CD14-positive monocyte (primary cell): ENCODE results near the gene NUDT9. TPM values are rescaled to one million over a fixed set of nuclear protein-coding genes. Genes with fewer than 3 reads are reported as not detected.
"Not testable (repeated sequence)": the region's sequence is repeated elsewhere in the genome, so short reads cannot be mapped to it uniquely, and the experiment has no call there.

Experiments
- DNase-seq, 3 donors: peaks; one replicate each; pipeline ENCODE4 v3.0.0-alpha.2; 2011 to 2022
- H2AFZ ChIP-seq: 2 replicates; pipeline ENCODE4 v1.6.0; 2012; ENCODE audit warnings: mild to moderate bottlenecking, low read depth, low read length, inconsistent platforms; ENCODE audit not compliant: insufficient read depth, poor library complexity, severe bottlenecking
- H3K27ac ChIP-seq, 2 donors: 1 replicate in 1 of 2; 2 replicates in 1 of 2; pipeline ENCODE4 v1.5.1; 2012 to 2013; ENCODE audit warnings: low read length in 2 of 2, control low read depth in 1 of 2, inconsistent platforms in 1 of 2, low read depth in 1 of 2, mild to moderate bottlenecking in 1 of 2
- H3K27me3 ChIP-seq, 2 donors: one replicate each; pipeline versions ENCODE4 v1.6.0 to v1.6.1; 2011 to 2013; ENCODE audit warnings: low read length in 2 of 2; ENCODE audit not compliant: control insufficient read depth in 2 of 2, insufficient read depth in 2 of 2
- H3K36me3 ChIP-seq, 2 donors: replicated peaks in 1 of 2; 1 replicate in 1 of 2; 2 replicates in 1 of 2; pipeline versions ENCODE4 v1.5.1 to v1.6.1; 2012 to 2013; ENCODE audit warnings: low read length in 2 of 2, control low read depth in 1 of 2, inconsistent platforms in 1 of 2, mild to moderate bottlenecking in 1 of 2; ENCODE audit not compliant: insufficient read depth in 2 of 2, control insufficient read depth in 1 of 2
- H3K4me1 ChIP-seq, 2 donors: 1 replicate in 1 of 2; 2 replicates in 1 of 2; pipeline versions ENCODE4 v1.5.1 to v1.6.1; 2012 to 2013; ENCODE audit warnings: low read length in 2 of 2, control low read depth in 1 of 2, inconsistent platforms in 1 of 2, mild to moderate bottlenecking in 1 of 2, moderate library complexity in 1 of 2; ENCODE audit not compliant: insufficient read depth in 2 of 2, control insufficient read depth in 1 of 2
- H3K4me2 ChIP-seq: replicated peaks from 2 replicates; pipeline ENCODE3; 2012; ENCODE audit warnings: low read length, moderate library complexity, mild to moderate bottlenecking; ENCODE audit not compliant: poor library complexity, severe bottlenecking; ENCODE audit errors: extremely low read depth
- H3K4me3 ChIP-seq, 3 experiments: fragments of 200-600 bp in 1 of 3; sonication (generic) in 1 of 3; replicated peaks in 1 of 3; 1 replicate in 2 of 3; 2 replicates in 1 of 3; pipeline ENCODE4 v1.5.1; 2011 to 2013; ENCODE audit warnings: low read length in 3 of 3, mild to moderate bottlenecking in 3 of 3, control low read depth in 2 of 3, low read depth in 2 of 3, inconsistent platforms in 1 of 3, moderate library complexity in 1 of 3
- H3K79me2 ChIP-seq: 2 replicates; pipeline ENCODE4 v1.6.0; 2012; ENCODE audit warnings: mild to moderate bottlenecking, control low read depth, inconsistent platforms, low read length, moderate library complexity; ENCODE audit not compliant: insufficient read depth
- H3K9ac ChIP-seq: 2 replicates; pipeline ENCODE4 v1.6.0; 2017; ENCODE audit warnings: low read length, mild to moderate bottlenecking; ENCODE audit not compliant: insufficient read depth, poor library complexity, severe bottlenecking
- H3K9me3 ChIP-seq, 2 donors: replicated peaks in 1 of 2; 1 replicate in 1 of 2; 2 replicates in 1 of 2; pipeline versions ENCODE4 v1.5.1 to v1.6.1; 2012 to 2013; ENCODE audit warnings: low read length in 2 of 2, control low read depth in 1 of 2; ENCODE audit not compliant: control insufficient read depth in 1 of 2, insufficient read depth in 1 of 2
- H4K20me1 ChIP-seq: 2 replicates; pipeline ENCODE4 v1.6.0; 2012; ENCODE audit warnings: mild to moderate bottlenecking, low read length, control low read depth, moderate library complexity; ENCODE audit not compliant: insufficient read depth
- H3K27ac Mint-ChIP-seq, 7 donors: one replicate each; pipeline ENCODE4 v1.8.0; 2020; ENCODE audit warnings: mild to moderate bottlenecking in 7 of 7, mixed read lengths in 7 of 7, moderate library complexity in 6 of 7, inconsistent platforms in 2 of 7
- H3K27me3 Mint-ChIP-seq, 3 donors: one replicate each; pipeline ENCODE4 v1.8.0; 2021 to 2022; ENCODE audit warnings: low read depth in 3 of 3, mild to moderate bottlenecking in 3 of 3, mixed read lengths in 3 of 3, moderate library complexity in 3 of 3, inconsistent platforms in 1 of 3
- H3K36me3 Mint-ChIP-seq, 2 donors: one replicate each; pipeline ENCODE4 v1.8.0; 2020; ENCODE audit warnings: mixed read lengths in 2 of 2, inconsistent platforms in 1 of 2, mild to moderate bottlenecking in 1 of 2
- H3K4me1 Mint-ChIP-seq: one replicate; pipeline ENCODE4 v1.8.0; 2020; ENCODE audit warnings: mild to moderate bottlenecking, mixed read lengths
- H3K4me3 Mint-ChIP-seq, 2 donors: one replicate each; pipeline ENCODE4 v1.8.0; 2020; ENCODE audit warnings: mild to moderate bottlenecking in 2 of 2, mixed read lengths in 2 of 2, moderate library complexity in 1 of 2
- H3K9me3 Mint-ChIP-seq, 7 donors: one replicate each; pipeline ENCODE4 v1.8.0; 2020 to 2022; ENCODE audit warnings: mixed read lengths in 7 of 7, mild to moderate bottlenecking in 6 of 7, moderate library complexity in 6 of 7, inconsistent platforms in 2 of 7
- WGBS: methylation state at CpG from one replicate; pipeline ENCODE4 v1.1.5; 2013; ENCODE audit warnings: missing lambda C conversion rate; ENCODE audit not compliant: insufficient coverage; 5-methylcytosine and 5-hydroxymethylcytosine counted together
- intact Hi-C, 2 donors: fragments of 100-400 bp; cut with micrococcal nuclease; formaldehyde crosslinking; loops; one replicate each; pipeline versions ENCODE4 v1.15.0 to v1.15.1; 2023
- polyA plus RNA-seq, 3 donors: library from polyadenylated mRNA; depleted of rRNA in 1 of 3; unstranded in 2 of 3; stranded (reverse) in 1 of 3; fragments of 300-500 nt in 2 of 3; fragments of >200 nt in 1 of 3; fragmentation: Illumina TruSeq in 2 of 3; gene quantifications; 1 replicate in 2 of 3; 2 replicates in 1 of 3; pipeline ENCODE4 v1.2.3, GENCODE V29; 2012 to 2021
- TF ChIP-seq, protein P1 (sequence below): fragments of 200-600 bp; IDR thresholded peaks from one replicate; pipeline ENCODE4 v1.8.0; 2022; ENCODE audit warnings: antibody characterized with exemption, mild to moderate bottlenecking

NUDT9 gene
- polyA plus RNA-seq, 3 donors, result 9.6 to 14.3 (median 12.5) TPM

DNA sequence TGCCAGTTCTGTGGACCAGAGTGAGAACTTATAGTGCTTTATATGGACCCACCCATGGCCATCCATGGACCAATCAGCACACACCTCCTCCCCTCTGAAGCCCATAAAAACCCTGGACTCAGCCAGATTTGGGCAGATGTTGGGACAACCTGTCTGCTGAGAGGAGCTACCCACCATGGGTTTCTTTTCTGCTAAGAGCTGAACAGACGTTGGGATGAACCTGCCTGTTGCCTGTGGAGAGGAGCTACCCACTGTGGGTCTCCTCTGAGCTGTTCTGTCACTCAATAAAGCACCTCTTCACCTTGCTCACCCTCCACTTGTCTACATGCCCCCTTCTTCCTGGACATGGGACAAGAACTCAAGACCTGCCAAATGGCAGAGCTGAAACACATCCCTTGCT, 22.4 kb upstream of the NUDT9 start:
- H2AFZ ChIP-seq, result no peak overlapping the region
- H3K9me3 Mint-ChIP-seq, result peaks cover 0 to 18% (median 14%) of the 10 kb centered on the region in 7 donors
- H3K27me3 Mint-ChIP-seq, result peaks cover 0 to under 1% (median 0%) of the 10 kb centered on the region in 3 donors

GRCh38 chr4:87403732-87404131, 18.6 kb upstream of the NUDT9 start:
- H3K27ac ChIP-seq, DNase-seq, H3K27me3 Mint-ChIP-seq, H2AFZ ChIP-seq, H4K20me1 ChIP-seq, intact Hi-C loops, H3K36me3 ChIP-seq, H3K4me3 Mint-ChIP-seq, H3K4me2 ChIP-seq, H3K27ac Mint-ChIP-seq, H3K79me2 ChIP-seq, H3K4me3 ChIP-seq, H3K36me3 Mint-ChIP-seq, H3K9ac ChIP-seq, H3K27me3 ChIP-seq: not testable (repeated sequence)
- H3K4me1 Mint-ChIP-seq, result peaks cover 22% of the 10 kb centered on the region
- Histone ChIP-seq H3K4me1 (peaks cover 21 to 22% of the 10 kb centered on the region in 2 donors), H3K9me3 (peaks cover 0 to 18% of the 10 kb centered on the region in 2 donors)
- WGBS, result no CpG with 5 or more reads among the region's 1 CpG
- peaks cover 0 to 15% (median 11%) of the 10 kb centered on the region in 7 donors for H3K9me3 Mint-ChIP-seq

More for the DNA sequence above, 22.4 kb upstream of the NUDT9 start:
- no peak overlapping the region for H3K4me3 ChIP-seq
- H3K27me3 ChIP-seq, result no peaks in the 10 kb centered on the region
- no peak overlapping the region for H3K9ac ChIP-seq
- no peaks in the 10 kb centered on the region for H4K20me1 ChIP-seq
- no peaks in the 10 kb centered on the region for H3K36me3 Mint-ChIP-seq
- no peak for DNase-seq
- H3K4me3 Mint-ChIP-seq, result no peak overlapping the region
- no peaks in the 10 kb centered on the region for H3K36me3 ChIP-seq
- H3K4me1 Mint-ChIP-seq, result no peaks in the 10 kb centered on the region
- H3K27ac Mint-ChIP-seq, result no peak overlapping the region
- H3K27ac ChIP-seq, result no peak overlapping the region
- H3K4me2 ChIP-seq, result no peak overlapping the region
- no peaks in the 10 kb centered on the region for H3K79me2 ChIP-seq
- 100% methylated on average over 1 of the region's 1 CpG for WGBS
- H3K4me1 ChIP-seq, result no peaks in the 10 kb centered on the region
- H3K9me3 ChIP-seq, result peaks cover 0 to 18% of the 10 kb centered on the region in 2 donors
- intact Hi-C loops, result no loop called here
- TF ChIP-seq, protein P1, sequence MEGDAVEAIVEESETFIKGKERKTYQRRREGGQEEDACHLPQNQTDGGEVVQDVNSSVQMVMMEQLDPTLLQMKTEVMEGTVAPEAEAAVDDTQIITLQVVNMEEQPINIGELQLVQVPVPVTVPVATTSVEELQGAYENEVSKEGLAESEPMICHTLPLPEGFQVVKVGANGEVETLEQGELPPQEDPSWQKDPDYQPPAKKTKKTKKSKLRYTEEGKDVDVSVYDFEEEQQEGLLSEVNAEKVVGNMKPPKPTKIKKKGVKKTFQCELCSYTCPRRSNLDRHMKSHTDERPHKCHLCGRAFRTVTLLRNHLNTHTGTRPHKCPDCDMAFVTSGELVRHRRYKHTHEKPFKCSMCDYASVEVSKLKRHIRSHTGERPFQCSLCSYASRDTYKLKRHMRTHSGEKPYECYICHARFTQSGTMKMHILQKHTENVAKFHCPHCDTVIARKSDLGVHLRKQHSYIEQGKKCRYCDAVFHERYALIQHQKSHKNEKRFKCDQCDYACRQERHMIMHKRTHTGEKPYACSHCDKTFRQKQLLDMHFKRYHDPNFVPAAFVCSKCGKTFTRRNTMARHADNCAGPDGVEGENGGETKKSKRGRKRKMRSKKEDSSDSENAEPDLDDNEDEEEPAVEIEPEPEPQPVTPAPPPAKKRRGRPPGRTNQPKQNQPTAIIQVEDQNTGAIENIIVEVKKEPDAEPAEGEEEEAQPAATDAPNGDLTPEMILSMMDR, result no peak
